Small intestine (tissue), 7 donors: Measurements from ENCODE around the gene LPO. TPM values are rescaled to one million over a fixed set of nuclear protein-coding genes. Genes with fewer than 3 reads are reported as not detected.

Experiments
- DNase-seq, 2 donors: peaks; one replicate each; pipeline versions ENCODE4 v3.0.0 to v3.0.0-alpha.2; 2013
- FAIRE-seq: peaks from 2 replicates; lab custom pipeline; 2012; peaks lifted over from hg19 to GRCh38; lab: Jason Lieb, UNC
- H3K27ac ChIP-seq, 3 donors: one replicate each; pipeline ENCODE4 v1.5.1; 2013; ENCODE audit warnings: low read length in 2 of 3, mild to moderate bottlenecking in 2 of 3, control low read depth in 1 of 3, inconsistent platforms in 1 of 3, low read depth in 1 of 3, moderate library complexity in 1 of 3
- H3K27me3 ChIP-seq, 3 donors: one replicate each; pipeline ENCODE4 v1.6.1; 2013; ENCODE audit warnings: low read length in 3 of 3, inconsistent platforms in 1 of 3; ENCODE audit not compliant: control insufficient read depth in 3 of 3, insufficient read depth in 3 of 3
- H3K36me3 ChIP-seq, 3 donors: one replicate each; pipeline ENCODE4 v1.6.1; 2013; ENCODE audit warnings: low read length in 3 of 3, inconsistent platforms in 1 of 3, low read depth in 1 of 3, mild to moderate bottlenecking in 1 of 3, moderate library complexity in 1 of 3; ENCODE audit not compliant: control insufficient read depth in 3 of 3, insufficient read depth in 2 of 3
- H3K4me1 ChIP-seq, 3 donors: one replicate each; pipeline ENCODE4 v1.6.1; 2013; ENCODE audit warnings: low read length in 2 of 3, inconsistent platforms in 1 of 3, low read depth in 1 of 3, mild to moderate bottlenecking in 1 of 3, moderate library complexity in 1 of 3; ENCODE audit not compliant: control insufficient read depth in 3 of 3, insufficient read depth in 2 of 3
- H3K4me3 ChIP-seq, 3 donors: one replicate each; pipeline ENCODE4 v1.5.1; 2013; ENCODE audit warnings: low read length in 3 of 3, control low read depth in 1 of 3, inconsistent platforms in 1 of 3, low read depth in 1 of 3, mild to moderate bottlenecking in 1 of 3, moderate library complexity in 1 of 3
- H3K9me3 ChIP-seq, 2 donors: one replicate each; pipeline ENCODE4 v1.6.1; 2013; ENCODE audit warnings: low read depth in 1 of 2, low read length in 1 of 2; ENCODE audit not compliant: control insufficient read depth in 2 of 2, insufficient read depth in 1 of 2
- WGBS, 3 donors: extraction: QIAGEN DNeasy Blood & Tissue Kit; methylation state at CpG; one replicate each; pipeline ENCODE4 v1.1.7; 2013; 5-methylcytosine and 5-hydroxymethylcytosine counted together
- polyA plus RNA-seq, 4 donors: library from polyadenylated mRNA; stranded (reverse) in 3 of 4; unstranded in 1 of 4; fragments of 200-250 nt in 3 of 4; fragments of 120-200 nt in 1 of 4; gene quantifications; one replicate each; pipeline versions ENCODE4 v1.2.1 to v1.2.3, GENCODE V29; 2013
- donor health status: healthy with polysubstance abuse.
- donor health status: control.
- donor health status: control.
- donor health status: Bipolar disorder and iron deficiency.
- donor health status: healthy.

LPO gene
- polyA plus RNA-seq, 4 donors, result 0.44 to 0.55 TPM; not detected in 2

DNA sequence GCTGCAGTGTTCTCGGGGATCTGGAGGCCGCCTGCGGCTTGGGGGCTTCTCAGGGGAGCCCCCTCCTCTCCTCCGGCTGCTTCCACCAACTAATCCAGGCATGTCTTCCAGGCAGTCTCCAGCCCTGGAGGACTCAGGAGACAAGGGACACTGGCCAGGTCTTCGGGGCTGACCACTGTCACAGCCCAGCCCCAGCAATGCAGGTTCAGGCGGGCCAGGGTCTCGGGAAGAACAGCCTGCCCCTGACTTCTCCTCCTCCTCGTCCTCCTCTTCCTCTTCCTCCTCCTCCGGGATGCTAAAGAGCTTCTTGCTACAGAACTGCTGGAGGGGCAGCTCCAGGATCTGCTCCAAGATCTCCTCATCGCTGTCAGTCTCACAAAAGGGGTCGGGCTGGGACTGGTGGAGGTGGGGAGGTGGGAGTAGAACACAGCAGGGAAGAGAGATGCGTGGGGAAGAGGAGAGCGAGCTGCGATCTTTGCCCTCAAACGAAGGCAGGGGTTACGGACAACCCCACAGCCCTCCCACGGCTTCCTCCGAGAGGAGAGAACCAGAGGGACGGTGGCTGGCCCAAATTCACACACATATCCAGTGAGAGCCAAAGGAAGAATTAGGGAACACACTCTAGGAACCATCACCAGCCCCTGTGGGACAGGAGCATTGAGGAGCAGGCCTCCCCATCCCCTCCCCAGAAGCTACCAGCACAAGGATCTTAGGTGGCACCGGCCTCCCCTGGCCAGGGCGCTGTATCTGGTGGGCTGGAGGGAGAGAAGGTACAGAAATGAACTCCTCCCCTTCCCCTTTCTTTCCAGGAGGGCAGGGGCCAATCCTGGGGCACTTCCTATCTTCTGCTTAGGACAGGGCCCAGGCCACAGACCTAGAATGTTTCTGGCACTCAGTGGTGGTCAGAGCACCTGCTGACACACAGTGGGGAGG is 70.9 kb downstream of the LPO start:
- FAIRE-seq, result no peak
- Histone ChIP-seq H3K4me1 (no peaks in the 10 kb centered on the region), H3K4me3 (no peak overlapping the region), H3K9me3 (no peaks in the 10 kb centered on the region), H3K36me3 (no peaks in the 10 kb centered on the region), H3K27ac (no peak overlapping the region), H3K27me3 (no peaks in the 10 kb centered on the region)
- no peak for DNase-seq
- 86 to 91% (median 87%) methylated on average over 21 of the region's 21 CpGs for WGBS, 3 donors

DNA sequence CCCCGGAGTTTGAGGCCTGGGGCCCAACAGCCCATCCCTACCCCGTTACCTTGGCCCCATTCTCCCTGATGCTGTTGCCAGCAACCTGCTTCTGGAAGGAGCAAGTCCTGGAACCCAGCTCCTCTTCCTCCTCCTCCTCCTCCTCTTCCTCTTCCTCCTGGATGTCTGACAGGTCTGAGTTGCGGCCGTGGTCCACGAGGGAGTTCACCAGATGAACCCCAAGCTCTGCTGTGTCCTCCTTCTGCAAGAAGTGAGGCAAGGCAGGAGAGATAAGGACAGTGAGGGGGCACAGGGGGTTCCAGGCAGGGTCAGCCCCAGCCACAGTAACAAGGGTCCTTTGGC is 71.5 kb downstream of the LPO start:
- no peaks in the 10 kb centered on the region for H3K4me1 ChIP-seq
- H3K27me3 ChIP-seq, result no peaks in the 10 kb centered on the region
- FAIRE-seq (no peak), DNase-seq (no peak)
- no peak overlapping the region for H3K4me3 ChIP-seq
- H3K36me3 ChIP-seq, result no peaks in the 10 kb centered on the region
- WGBS, 3 donors, result 76 to 88% (median 80%) methylated on average over 5 of the region's 5 CpGs
- no peak overlapping the region for H3K27ac ChIP-seq
- H3K9me3 ChIP-seq, result no peaks in the 10 kb centered on the region

DNA sequence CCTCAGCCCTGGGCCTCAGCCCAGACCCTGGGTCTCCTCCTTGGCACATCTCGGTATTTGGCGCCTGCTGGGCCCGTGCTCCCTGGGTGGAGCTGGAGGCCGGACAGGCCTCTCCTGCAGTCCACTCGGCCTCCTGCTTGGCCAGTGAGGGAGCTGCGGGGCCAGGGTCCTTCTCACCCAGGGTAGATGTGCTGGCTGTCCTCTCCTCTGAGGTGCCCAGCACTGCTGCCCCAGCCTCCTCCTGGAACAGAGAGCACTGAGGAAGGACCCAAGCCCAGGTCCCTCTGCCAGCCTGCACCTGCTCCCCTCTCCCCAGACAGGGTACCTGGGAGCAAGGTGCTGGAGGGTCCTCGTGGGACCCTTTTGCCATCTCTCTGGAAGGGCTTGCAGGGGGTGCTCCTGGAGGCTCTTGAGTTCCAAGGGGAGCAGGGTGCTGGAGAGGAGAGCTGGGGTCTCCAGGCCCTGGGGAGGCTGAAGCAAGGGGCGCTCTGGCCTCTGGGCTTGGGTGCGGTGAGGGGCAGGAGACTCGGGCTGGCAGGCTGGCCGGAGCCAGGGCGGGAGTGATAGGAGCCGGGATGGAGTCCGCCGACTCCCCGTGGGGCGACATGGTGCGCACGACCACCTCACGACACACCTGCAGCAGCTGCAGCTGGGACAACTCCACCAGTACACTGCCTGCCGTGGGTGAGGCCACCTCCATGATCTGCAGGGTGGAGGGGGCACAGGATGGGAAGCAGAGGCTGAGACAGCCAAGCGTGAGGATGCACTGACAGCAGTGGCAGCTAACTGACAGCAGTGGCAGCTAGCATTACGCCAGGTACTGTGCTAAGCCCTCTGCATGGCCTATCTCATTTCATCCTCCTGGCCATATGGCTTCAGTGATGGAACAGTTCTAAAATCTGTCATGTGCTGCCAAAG is 72.4 kb downstream of the LPO start:
- no peaks in the 10 kb centered on the region for H3K4me1 ChIP-seq
- no peaks in the 10 kb centered on the region for H3K9me3 ChIP-seq
- no peak for FAIRE-seq
- no peaks in the 10 kb centered on the region for H3K36me3 ChIP-seq
- no peak overlapping the region for H3K27ac ChIP-seq
- no peak for DNase-seq
- 88 to 93% (median 92%) methylated on average over 23 of the region's 23 CpGs for WGBS, 3 donors
- no peak overlapping the region for H3K4me3 ChIP-seq
- no peaks in the 10 kb centered on the region for H3K27me3 ChIP-seq

DNA sequence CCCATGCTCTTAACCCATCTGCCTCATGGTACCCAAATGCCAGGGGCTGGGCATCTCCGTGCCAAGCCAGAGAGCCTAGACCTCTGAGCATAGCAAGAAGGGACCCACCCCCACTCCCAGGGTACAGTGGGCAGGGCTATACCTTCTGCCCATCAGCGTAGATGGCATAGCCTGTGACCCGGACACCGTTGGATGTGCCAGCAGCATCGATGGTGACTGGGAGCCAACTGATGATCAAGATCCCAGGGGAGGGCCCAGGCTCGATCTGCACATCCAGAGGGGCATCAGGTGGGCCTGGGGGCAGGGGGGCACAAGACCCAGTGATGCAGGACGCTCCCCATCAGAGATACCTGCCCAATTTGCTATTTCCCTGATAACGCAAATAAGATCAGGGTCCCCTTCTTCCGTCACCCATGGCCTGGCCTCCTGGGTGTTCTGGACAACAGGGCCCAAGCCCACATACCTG is 73.1 kb downstream of the LPO start:
- DNase-seq (no peak), FAIRE-seq (no peak)
- no peaks in the 10 kb centered on the region for H3K36me3 ChIP-seq
- no peak overlapping the region for H3K27ac ChIP-seq
- 93 to 97% (median 94%) methylated on average over 9 of the region's 9 CpGs for WGBS, 3 donors
- no peaks in the 10 kb centered on the region for H3K9me3 ChIP-seq
- H3K4me1 ChIP-seq, result no peaks in the 10 kb centered on the region
- H3K4me3 ChIP-seq, result no peak overlapping the region
- no peaks in the 10 kb centered on the region for H3K27me3 ChIP-seq

DNA sequence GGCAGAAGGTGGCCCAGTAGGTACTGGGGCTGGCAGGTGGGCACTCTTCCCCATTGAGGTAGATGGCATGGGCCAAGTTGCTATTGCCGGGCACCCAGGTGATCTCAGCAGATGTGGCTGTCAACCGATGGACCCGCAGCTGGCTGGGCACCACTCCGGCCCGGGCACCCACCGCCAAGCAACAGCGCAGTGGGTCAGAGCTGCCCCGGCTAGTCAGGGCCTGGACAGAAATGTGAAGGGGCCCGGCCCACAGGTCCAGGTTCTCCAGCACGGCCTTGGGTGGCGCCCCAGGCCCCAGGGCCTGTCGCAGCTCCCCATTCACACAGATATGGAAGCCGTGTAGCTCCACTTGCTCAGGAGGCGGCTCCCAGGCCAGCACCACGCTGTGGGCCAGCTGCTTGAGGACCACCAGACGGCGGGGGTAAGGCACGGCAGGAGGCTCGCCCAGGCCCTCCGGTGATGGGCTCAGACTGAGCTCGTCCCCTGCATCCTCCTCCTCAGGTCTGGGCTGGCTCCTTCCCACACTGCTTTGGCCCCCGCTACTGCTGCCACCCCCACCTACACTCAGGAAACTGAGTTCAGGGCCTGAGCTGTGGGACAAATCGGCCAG is 73.7 kb downstream of the LPO start:
- Histone ChIP-seq H3K4me3 (no peak overlapping the region), H3K36me3 (no peaks in the 10 kb centered on the region), H3K27ac (no peak overlapping the region), H3K4me1 (no peaks in the 10 kb centered on the region), H3K27me3 (no peaks in the 10 kb centered on the region), H3K9me3 (no peaks in the 10 kb centered on the region)
- no peak for FAIRE-seq
- 91 to 95% (median 92%) methylated on average over 21 to 23 of the region's 23 CpGs for WGBS, 3 donors
- DNase-seq, result no peak

DNA sequence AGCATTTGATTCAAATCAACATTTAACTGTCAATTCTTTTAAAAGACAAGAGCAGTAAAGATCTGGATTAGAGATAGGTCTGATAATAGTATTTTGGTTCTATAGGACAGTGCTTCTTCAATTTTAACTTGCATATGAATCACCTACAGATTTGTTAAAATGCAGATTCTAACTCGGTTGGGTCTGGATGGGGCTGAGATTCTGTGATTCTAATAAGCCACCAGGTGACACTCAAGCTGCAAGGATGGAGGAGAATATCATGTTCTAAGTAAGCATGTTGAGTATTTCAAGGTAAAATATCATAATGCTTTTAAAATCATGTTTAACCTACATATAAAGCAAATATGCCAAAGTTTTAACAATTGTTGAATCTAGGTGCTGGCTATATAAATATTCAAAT is 74.4 kb downstream of the LPO start:
- no peak for FAIRE-seq
- Histone ChIP-seq H3K9me3 (no peaks in the 10 kb centered on the region), H3K27me3 (no peaks in the 10 kb centered on the region), H3K36me3 (peaks cover 0 to under 1% (median 0%) of the 10 kb centered on the region in 3 donors), H3K4me3 (no peak overlapping the region), H3K27ac (no peak overlapping the region), H3K4me1 (peaks cover 0 to 4% (median 0%) of the 10 kb centered on the region in 3 donors)
- DNase-seq, result no peak
- WGBS, 3 donors, result 63 to 69% (median 63%) methylated on average over 1 of the region's 1 CpG

DNA sequence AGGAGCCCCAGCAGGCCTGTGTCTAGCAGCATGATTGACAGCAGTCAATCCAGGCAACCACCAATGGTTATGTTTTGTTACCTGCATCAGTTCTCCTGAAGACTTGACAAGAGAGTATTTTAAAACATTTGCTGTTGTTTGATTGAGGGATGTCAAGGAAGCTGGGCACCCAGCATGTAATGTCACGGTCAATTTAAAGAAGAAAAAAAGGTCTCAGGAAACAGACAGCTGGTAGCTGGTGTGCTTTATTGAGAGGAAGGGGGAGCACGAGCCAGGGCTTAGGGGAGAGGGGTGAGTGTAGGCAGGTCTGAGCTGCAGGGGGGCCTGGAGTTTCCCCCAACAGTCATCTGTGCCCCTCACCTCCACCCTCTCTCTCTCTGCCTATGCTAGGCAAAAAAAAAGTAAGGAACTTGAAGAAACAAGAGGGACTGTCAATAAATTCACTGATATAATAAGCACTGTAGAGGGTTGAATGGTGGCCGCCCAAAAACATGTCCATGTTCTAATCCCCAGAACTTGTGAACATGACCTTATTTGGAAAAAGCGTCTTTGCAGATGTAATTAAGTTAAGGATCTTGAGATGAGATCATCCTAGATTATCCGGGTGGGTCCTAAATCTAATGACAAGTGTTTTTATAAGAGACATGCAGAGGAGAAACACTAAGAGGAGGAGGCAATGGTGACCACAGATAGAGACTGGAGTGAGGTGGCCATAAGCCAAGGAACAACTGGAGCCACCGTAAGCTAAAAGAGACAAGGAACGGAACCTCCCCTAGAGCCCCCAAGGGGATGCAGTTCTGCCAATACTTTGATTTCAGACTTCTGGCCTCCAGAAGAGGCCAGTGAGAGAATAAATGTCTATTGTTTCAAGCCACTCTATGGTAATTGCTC is 75.7 kb downstream of the LPO start:
- FAIRE-seq, result no peak
- Histone ChIP-seq H3K9me3 (no peaks in the 10 kb centered on the region), H3K27ac (no peak overlapping the region), H3K4me1 (peaks cover 0 to 6% (median 0%) of the 10 kb centered on the region in 3 donors), H3K27me3 (no peaks in the 10 kb centered on the region), H3K36me3 (peaks cover 0 to 2% (median 0%) of the 10 kb centered on the region in 3 donors), H3K4me3 (no peak overlapping the region)
- no peak for DNase-seq
- 70 to 90% (median 78%) methylated on average over 7 of the region's 7 CpGs for WGBS, 3 donors
